Gastrocnemius medialis (tissue), 4 donors: ENCODE results near the gene PHF2. TPM values are rescaled to one million over a fixed set of nuclear protein-coding genes. Genes with fewer than 3 reads are reported as not detected.

Source experiments
- ATAC-seq, 2 donors: fragments of 150-250 bp; one replicate each; pipeline ENCODE4 v1.9.1; 2016
- DNase-seq, 2 donors: peaks; one replicate each; pipeline ENCODE4 v3.0.0-alpha.2; 2019
- H3K27ac ChIP-seq, 4 donors: fragments of 200-600 bp; sonication (generic); 1 replicate in 1 of 4; 2 replicates in 3 of 4; pipeline ENCODE4 v1.5.1; 2016 to 2018; ENCODE audit warnings: mild to moderate bottlenecking in 2 of 4, moderate library complexity in 1 of 4
- H3K27me3 ChIP-seq, 3 donors: fragments of 200-600 bp; sonication (generic) in 2 of 3; 1 replicate in 1 of 3; 2 replicates in 2 of 3; pipeline versions ENCODE4 v1.5.1 to v1.6.0; 2016 to 2019; ENCODE audit warnings: mild to moderate bottlenecking in 1 of 3, moderate library complexity in 1 of 3
- H3K36me3 ChIP-seq, 2 donors: fragments of 200-600 bp; sonication (generic) in 1 of 2; one replicate each; pipeline ENCODE4 v1.5.1; 2017 to 2018
- H3K4me1 ChIP-seq, 2 donors: fragments of 200-600 bp; sonication (generic) in 1 of 2; one replicate each; pipeline ENCODE4 v1.5.1; 2016 to 2017; ENCODE audit warnings: mild to moderate bottlenecking in 2 of 2
- H3K4me3 ChIP-seq, 4 donors: fragments of 200-600 bp; sonication (generic) in 3 of 4; 1 replicate in 1 of 4; 2 replicates in 3 of 4; pipeline ENCODE4 v1.5.1; 2016 to 2019; ENCODE audit warnings: mild to moderate bottlenecking in 2 of 4
- H3K9me3 ChIP-seq, 3 donors: fragments of 200-600 bp; sonication (generic) in 2 of 3; 1 replicate in 1 of 3; 2 replicates in 2 of 3; pipeline ENCODE4 v1.5.1; 2016 to 2019
- POLR2A ChIP-seq, 2 donors: fragments of 450-650 bp; IDR thresholded peaks; one replicate each; pipeline ENCODE4 v1.6.1; 2017; ENCODE audit warnings: antibody characterized with exemption in 2 of 2, mild to moderate bottlenecking in 2 of 2, moderate library complexity in 2 of 2
- in situ Hi-C, 4 donors: fragments of 200-750 bp; cut with MboI; loops; one replicate each; pipeline versions ENCODE4 v1.15.0 to v1.8.0; 2017; ENCODE audit warnings: low sequenced_read_pairs in 4 of 4
- intact Hi-C: fragments of 100-400 bp; cut with DNase I; formaldehyde crosslinking; loops from one replicate; pipeline ENCODE4 v1.15.1; 2023; ENCODE audit warnings: low total_unique reads
- total RNA-seq, 4 donors: library from RNA; depleted of rRNA; stranded (reverse); fragments of >200 nt; gene quantifications; one replicate each; pipeline versions ENCODE4 v1.1.0 to v1.2.3, GENCODE V29; 2016
- TF ChIP-seq, protein P1 (sequence below), 5 experiments: fragments of 450-650 bp in 3 of 5; fragments of 200-600 bp in 2 of 5; sonication (generic) in 2 of 5; IDR thresholded peaks in 4 of 5; conservative IDR thresholded peaks in 1 of 5; 1 replicate in 4 of 5; 2 replicates in 1 of 5; pipeline ENCODE4 v1.5.1; 2016 to 2019; ENCODE audit warnings: antibody characterized with exemption in 5 of 5, mild to moderate bottlenecking in 3 of 5, moderate library complexity in 3 of 5

PHF2 gene
- total RNA-seq, 4 donors from 2014 or later: 18.8 to 24.3 (median 21.9) TPM

- no peak for DNase-seq
- no peaks in the 10 kb centered on the region for H3K27me3 ChIP-seq
- no peak overlapping the region for H3K27ac ChIP-seq
- in situ Hi-C loops (no loop called here), intact Hi-C loops (no loop called here)
- no peaks in the 10 kb centered on the region for H3K9me3 ChIP-seq
- TF ChIP-seq, protein P1, sequence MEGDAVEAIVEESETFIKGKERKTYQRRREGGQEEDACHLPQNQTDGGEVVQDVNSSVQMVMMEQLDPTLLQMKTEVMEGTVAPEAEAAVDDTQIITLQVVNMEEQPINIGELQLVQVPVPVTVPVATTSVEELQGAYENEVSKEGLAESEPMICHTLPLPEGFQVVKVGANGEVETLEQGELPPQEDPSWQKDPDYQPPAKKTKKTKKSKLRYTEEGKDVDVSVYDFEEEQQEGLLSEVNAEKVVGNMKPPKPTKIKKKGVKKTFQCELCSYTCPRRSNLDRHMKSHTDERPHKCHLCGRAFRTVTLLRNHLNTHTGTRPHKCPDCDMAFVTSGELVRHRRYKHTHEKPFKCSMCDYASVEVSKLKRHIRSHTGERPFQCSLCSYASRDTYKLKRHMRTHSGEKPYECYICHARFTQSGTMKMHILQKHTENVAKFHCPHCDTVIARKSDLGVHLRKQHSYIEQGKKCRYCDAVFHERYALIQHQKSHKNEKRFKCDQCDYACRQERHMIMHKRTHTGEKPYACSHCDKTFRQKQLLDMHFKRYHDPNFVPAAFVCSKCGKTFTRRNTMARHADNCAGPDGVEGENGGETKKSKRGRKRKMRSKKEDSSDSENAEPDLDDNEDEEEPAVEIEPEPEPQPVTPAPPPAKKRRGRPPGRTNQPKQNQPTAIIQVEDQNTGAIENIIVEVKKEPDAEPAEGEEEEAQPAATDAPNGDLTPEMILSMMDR (IDR thresholded peaks at IDR 0.05 in 4 of 5, conservative IDR thresholded peaks at IDR 0.05 in 1 of 5): no peak
- TF ChIP-seq POLR2A (IDR thresholded peaks at IDR 0.05): no peak
- H3K4me1 ChIP-seq: no peaks in the 10 kb centered on the region
- H3K36me3 ChIP-seq: peaks cover 0 to 35% of the 10 kb centered on the region in 2 donors
- H3K4me3 ChIP-seq: no peak overlapping the region
- ATAC-seq: no peak
These were observed 57.3 kb downstream of the PHF2 start for GRCh38 chr9:93633492-93634221.

GRCh38 chr9:93634311-93635185 is 58.2 kb downstream of the PHF2 start:
- ATAC-seq: no peak
- TF ChIP-seq, protein P1 (IDR thresholded peaks at IDR 0.05 in 4 of 5, conservative IDR thresholded peaks at IDR 0.05 in 1 of 5): no peak
- TF ChIP-seq POLR2A (IDR thresholded peaks at IDR 0.05): no peak
- Histone ChIP-seq H3K27ac (no peak overlapping the region), H3K9me3 (no peaks in the 10 kb centered on the region), H3K4me3 (no peak overlapping the region), H3K4me1 (no peaks in the 10 kb centered on the region), H3K27me3 (no peaks in the 10 kb centered on the region), H3K36me3 (peaks cover 0 to 37% of the 10 kb centered on the region in 2 donors)
- intact Hi-C loops (no loop called here), in situ Hi-C loops (no loop called here)
- DNase-seq: no peak

- DNase-seq: no peak
- Histone ChIP-seq H3K9me3 (no peaks in the 10 kb centered on the region), H3K4me3 (no peak overlapping the region), H3K27ac (no peak overlapping the region), H3K27me3 (no peaks in the 10 kb centered on the region), H3K36me3 (peaks cover 0 to 37% of the 10 kb centered on the region in 2 donors), H3K4me1 (peaks cover 0 to under 1% of the 10 kb centered on the region in 2 donors)
- intact Hi-C loops (no loop called here), in situ Hi-C loops (no loop called here)
- no peak for TF ChIP-seq POLR2A (IDR thresholded peaks at IDR 0.05)
- TF ChIP-seq, protein P1 (IDR thresholded peaks at IDR 0.05 in 4 of 5, conservative IDR thresholded peaks at IDR 0.05 in 1 of 5): no peak
- ATAC-seq: no peak
These were observed 59.1 kb downstream of the PHF2 start for GRCh38 chr9:93635186-93636107.

DNA sequence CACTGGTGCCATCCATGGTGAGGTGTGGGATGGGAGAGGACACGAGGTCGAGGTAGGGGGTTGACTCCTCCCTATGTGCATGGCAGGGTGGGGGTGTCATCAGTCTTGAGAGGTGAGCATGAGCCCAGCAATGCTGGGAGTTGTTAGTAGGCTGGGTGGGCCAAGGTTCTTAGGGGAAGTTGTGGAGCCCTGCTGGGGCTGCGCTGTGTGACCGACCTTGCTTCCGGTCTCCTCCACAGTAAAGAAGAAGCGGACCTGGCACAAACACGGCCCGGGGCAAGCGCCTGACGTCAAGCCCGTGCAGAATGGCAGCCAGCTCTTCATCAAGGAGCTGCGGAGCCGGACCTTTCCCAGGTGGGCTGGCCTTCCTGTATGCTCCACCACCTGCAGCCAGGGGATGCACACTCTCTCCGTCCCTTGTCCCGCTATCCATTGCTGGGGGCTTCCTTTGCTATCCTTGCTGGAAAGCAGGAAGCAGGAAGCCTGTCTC is 59.8 kb downstream of the PHF2 start:
- H3K36me3 ChIP-seq: peaks cover 0 to 37% of the 10 kb centered on the region in 2 donors
- in situ Hi-C loops: no loop called here
- TF ChIP-seq, protein P1 (IDR thresholded peaks at IDR 0.05 in 4 of 5, conservative IDR thresholded peaks at IDR 0.05 in 1 of 5): no peak
- no peak for TF ChIP-seq POLR2A (IDR thresholded peaks at IDR 0.05)
- no peaks in the 10 kb centered on the region for H3K27me3 ChIP-seq
- no peak for ATAC-seq
- H3K9me3 ChIP-seq: no peaks in the 10 kb centered on the region
- no peak overlapping the region for H3K27ac ChIP-seq
- intact Hi-C loops: no loop called here
- no peak overlapping the region for H3K4me3 ChIP-seq
- no peak for DNase-seq
- peaks cover 0 to 3% of the 10 kb centered on the region in 2 donors for H3K4me1 ChIP-seq
